Testis (tissue), 2 donors: ENCODE data around the gene CLUH.

Experiments
- POLR2A ChIP-seq: fragments of 450-650 bp; IDR thresholded peaks from one replicate; pipeline ENCODE4 v1.6.1; 2017; ENCODE audit warnings: antibody characterized with exemption, mild to moderate bottlenecking, moderate library complexity
- TF ChIP-seq, protein P1 (sequence below), 3 experiments: fragments of 450-650 bp in 2 of 3; fragments of 200-600 bp in 1 of 3; sonication (generic) in 1 of 3; IDR thresholded peaks; one replicate each; pipeline ENCODE4 v1.5.1; 2016 to 2019; ENCODE audit warnings: antibody characterized with exemption in 3 of 3, mild to moderate bottlenecking in 2 of 3, moderate library complexity in 1 of 3

DNA sequence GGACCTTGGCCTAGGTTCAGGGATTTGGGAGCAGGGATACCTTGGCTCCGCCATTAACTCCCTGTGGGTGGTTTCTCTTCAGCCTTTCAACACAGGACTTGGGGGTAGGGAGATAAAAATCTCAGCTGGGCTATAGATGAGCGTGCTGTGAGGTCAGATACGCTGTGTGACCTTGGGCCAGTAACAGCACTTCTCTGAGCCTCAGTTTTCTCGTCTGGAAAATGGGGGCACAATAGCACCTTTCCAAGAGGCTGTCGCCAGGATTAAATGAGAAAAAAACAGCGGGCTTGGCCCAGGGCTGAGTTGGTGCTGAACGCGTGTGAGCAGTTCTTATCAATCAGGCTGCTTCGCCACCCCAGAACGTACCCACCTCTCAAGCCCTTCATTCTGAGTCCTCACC is 20.2 kb upstream of the CLUH start:
- no peak for TF ChIP-seq POLR2A
- TF ChIP-seq, protein P1, sequence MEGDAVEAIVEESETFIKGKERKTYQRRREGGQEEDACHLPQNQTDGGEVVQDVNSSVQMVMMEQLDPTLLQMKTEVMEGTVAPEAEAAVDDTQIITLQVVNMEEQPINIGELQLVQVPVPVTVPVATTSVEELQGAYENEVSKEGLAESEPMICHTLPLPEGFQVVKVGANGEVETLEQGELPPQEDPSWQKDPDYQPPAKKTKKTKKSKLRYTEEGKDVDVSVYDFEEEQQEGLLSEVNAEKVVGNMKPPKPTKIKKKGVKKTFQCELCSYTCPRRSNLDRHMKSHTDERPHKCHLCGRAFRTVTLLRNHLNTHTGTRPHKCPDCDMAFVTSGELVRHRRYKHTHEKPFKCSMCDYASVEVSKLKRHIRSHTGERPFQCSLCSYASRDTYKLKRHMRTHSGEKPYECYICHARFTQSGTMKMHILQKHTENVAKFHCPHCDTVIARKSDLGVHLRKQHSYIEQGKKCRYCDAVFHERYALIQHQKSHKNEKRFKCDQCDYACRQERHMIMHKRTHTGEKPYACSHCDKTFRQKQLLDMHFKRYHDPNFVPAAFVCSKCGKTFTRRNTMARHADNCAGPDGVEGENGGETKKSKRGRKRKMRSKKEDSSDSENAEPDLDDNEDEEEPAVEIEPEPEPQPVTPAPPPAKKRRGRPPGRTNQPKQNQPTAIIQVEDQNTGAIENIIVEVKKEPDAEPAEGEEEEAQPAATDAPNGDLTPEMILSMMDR (IDR thresholded peaks at IDR 0.05) = no peak
